ENCODE measurements around the gene TACO1.

The TACO1 gene

DNA sequence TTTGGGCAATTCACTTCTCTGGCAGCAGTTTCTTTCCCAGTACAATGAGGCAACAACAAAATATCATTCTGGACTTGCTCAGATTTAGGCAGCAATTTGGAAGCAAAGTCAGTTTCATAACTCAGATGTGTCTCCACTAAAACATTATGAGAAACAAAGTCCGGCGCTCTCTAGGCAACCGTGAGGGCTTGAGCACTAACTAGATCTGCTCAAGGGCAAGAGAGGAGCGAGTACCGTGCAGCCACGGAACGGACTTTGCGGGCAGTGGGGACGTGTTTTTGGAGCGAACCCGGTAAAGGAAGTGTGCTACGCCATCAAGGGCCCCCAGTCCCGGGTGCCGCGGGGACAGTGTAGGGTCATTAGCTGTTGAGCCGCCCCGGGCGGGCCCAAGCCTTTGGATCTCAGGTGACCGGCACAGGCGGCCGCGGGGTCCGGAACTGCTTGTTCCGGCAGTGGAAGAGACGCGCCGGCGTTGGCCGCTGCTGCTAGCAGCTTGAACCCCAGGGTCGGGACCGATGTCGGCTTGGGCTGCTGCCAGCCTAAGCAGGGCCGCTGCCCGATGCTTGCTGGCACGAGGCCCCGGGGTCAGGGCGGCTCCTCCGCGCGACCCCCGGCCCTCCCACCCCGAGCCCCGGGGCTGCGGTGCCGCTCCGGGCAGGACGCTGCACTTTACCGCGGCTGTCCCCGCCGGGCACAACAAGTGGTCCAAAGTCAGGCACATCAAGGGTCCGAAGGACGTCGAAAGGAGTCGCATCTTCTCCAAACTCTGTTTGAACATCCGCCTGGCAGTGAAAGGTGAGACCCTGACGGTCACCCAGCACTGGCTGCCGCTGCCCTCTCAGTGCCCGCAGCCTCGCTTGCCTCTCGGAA lies at the start of gene TACO1:
Gene TACO1, plus strand, starts transcription at position 327 of the 870 bp plus-strand sequence. Its CDS starts 189 bp downstream, at position 516.
- peak; percentile 15 for DNase-seq

DNA sequence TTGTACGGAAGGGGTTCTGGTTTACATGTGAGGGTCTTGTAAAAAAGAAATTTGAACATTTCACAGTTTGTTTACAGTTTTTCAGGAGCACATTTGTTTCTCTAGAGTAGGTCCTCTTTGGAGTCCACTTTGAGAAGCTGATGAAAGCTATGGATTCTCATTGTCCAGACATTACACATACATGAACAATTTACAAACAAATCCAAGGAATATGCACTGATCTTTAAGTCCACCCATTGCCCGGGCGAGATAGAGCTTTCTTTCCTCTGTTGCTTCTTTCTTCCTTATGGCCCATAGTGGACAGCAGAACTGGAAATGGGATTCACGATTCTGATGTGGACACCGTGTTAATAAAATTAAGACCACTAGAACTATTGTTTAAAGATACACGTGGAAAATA lies 48.5 kb upstream of the TACO1 start:
- DNase-seq = no peak

DNA sequence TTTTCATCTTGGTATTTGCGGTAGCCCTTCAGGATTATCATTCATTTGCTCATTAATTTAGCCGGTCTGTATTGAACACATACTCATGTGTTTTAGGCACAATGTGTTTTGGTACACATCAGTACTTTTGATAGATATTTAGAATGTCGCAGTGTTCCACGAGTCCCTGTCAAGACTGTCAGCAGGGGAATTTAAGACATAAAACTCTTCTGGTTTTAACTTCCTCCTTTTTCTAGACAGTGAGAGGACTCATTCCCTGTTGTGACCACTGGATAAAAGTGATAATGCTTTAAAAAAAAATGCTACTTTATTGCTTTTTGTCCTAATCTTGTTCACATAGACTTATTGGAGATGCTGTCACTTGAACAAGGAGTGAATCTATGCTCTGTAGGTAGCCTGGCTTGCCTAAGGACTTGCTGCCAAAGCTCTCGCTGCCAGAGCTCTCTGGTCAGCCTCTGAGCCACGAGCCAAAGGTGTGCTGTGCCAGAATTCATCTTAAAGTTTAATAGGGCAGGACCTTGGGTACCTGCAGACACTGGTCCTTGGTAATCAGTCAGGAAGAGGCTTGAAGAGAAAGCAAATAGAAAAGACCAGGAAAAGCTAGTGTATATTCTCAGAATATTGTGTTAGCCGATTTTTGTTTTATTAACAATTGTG lies 45.1 kb upstream of the TACO1 start:
- DNase-seq = no peak

DNA sequence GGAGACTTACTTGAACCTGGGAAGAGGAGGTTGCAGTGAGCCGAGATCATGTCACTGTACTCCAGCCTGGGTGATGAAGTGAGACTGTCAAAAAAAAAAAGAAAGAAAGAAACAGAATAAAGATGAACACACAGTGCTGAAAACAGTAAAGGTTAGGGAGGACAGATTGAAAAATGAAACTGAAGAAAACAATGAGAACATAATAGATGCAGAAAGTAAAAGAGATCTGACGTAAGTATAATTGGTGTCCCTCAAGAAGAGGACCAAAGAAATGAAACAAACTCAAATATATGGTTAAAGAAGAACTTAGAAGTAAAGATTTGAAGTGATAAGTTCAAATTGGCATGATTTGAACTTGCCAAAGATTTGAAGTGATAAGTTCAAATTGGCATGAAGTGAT lies 43.3 kb upstream of the TACO1 start:
- no peak for DNase-seq

DNA sequence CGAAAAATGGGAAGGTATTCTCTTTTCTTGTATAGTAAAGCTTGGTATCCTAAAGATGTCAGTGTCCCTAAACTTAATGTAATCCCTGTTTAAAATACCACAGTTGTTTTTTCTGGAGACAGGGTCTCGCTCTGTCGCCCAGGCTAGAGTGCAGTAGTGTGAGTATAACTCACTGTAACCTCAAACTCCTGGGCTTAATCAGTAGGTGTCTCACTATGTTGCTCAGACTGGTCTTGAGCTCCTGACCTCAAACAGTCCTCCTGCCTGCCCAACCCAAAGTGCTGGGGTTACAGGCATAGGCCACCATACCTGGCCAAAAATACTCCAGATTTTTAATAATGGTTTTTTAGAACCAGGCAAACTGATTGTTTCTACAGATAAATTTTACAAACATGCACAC lies 42.3 kb upstream of the TACO1 start:
- DNase-seq = no peak

GRCh38 chr17:63561819-63562218 lies 38.9 kb upstream of the TACO1 start:
- no peak for DNase-seq

GRCh38 chr17:63563339-63563738 lies 37.4 kb upstream of the TACO1 start:
- DNase-seq = no peak

- no peak for DNase-seq
Observed at GRCh38 chr17:63564562-63564961, 36.1 kb upstream of the TACO1 start.

DNA sequence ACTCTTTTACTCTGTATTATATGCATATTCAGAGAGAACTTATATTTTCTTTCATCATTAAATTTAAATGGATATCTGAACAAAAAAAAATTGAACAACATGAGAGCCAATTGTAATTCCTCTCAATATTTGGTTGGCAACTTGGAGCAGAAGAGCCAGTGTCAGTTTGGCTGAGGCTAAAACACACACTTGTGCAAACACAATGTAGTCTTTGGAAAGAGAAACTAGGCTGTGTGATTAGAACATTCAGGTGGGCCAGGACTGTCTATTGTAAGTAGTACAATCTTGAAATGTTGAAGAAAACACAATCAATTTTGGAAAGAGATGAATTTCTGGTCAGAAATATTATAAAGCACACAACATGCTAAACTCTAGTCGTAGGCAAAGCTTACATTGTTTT lies 33.5 kb upstream of the TACO1 start:
- no peak for DNase-seq

GRCh38 chr17:63568563-63568962 lies 32.1 kb upstream of the TACO1 start:
- DNase-seq = no peak

GRCh38 chr17:63571632-63572310 lies 28.9 kb upstream of the TACO1 start:
- no peak for DNase-seq

DNA sequence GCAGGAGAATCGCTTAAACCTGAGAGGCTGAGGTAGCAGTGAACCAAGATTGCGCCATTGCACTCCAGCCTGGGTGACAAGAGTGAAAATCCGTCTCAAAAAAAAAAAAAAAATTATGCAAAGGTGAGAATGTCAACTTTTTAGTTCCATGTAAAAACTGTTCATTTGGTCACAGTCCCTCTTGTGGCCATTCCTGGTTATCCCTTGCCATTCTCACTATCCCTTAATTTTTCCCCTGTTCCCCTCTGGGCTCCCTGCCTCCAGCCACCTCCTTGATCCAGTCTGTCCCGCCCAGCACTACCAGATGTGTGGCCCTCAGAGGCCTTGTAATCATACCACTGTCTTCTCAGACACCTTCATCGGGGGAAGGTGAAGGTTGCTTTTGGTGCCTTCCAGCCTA lies 27.1 kb upstream of the TACO1 start:
- DNase-seq = no peak

DNA sequence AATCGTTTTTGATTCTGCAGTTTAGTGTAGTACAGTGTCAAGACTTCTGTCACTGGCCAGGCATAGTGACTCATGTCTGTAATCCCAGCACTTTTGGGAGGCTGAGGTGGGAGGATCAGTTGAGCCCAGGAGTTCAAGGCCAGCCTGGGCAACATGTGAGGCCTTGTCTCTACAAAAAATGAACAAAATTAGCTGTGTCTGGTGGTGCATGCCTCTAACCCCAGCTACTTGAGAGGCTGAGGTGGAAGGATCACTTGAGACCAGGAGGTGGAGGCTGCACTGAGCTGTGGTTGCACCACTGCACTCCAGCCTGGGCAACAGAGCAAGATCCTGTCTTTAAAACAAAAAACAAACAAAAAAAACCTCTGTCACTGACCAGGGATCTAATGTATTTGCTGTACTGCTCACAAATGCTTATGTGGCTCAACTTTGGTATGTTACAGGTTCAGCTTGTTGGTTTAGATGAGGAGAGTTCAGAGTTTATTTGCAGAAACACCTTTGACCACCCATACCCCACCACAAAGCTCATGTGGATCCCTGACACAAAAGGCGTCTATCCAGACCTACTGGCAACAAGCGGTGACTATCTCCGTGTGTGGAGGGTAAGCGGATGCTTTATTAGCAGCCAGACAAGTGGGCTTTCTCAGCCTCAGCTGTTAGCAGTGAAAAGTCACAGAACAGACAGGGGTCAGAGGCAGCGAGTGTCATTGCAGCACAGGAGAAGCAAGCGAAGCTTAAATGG lies 22.5 kb upstream of the TACO1 start:
- DNase-seq = no peak

DNA sequence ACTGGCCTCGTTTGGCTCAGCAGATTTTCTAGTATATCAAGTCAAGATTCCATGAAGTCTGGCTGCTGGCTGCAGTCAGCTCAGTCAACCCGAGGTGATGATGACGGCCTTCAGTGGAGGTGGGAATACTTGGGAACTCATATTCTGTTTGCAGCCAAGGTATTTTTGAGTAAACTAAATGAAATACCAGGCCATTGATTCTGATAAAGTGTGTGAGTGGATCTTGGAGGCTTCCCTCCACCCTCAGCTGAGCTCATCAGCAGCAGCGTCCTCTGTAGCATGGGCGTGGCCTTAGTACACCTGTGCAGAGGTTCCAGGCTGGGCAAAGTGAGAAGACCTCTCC lies 22.0 kb upstream of the TACO1 start:
- DNase-seq = no peak

DNA sequence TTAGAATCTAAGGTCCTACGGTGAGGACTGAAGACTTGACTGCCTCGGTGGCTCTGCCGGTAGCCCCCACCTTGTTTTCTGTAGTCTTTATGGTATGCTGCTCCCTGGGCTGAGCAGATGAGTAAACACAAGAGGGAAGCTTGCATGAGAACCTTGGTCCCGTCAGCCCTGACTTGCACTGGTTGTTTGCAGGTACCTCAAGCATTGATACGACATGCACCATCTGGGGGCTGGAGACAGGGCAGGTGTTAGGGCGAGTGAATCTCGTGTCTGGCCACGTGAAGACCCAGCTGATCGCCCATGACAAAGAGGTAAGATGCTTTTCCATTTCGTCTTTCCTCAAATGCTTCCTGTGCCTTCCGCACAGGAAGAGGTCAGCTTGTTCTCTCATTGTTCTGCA lies 21.1 kb upstream of the TACO1 start:
- no peak for DNase-seq

GRCh38 chr17:63587770-63588169 lies 12.9 kb upstream of the TACO1 start:
- DNase-seq = no peak

- no peak for DNase-seq
Observed at GRCh38 chr17:63588797-63589196, 11.9 kb upstream of the TACO1 start.

GRCh38 chr17:63589646-63590045 lies 11.0 kb upstream of the TACO1 start:
- no peak for DNase-seq

DNA sequence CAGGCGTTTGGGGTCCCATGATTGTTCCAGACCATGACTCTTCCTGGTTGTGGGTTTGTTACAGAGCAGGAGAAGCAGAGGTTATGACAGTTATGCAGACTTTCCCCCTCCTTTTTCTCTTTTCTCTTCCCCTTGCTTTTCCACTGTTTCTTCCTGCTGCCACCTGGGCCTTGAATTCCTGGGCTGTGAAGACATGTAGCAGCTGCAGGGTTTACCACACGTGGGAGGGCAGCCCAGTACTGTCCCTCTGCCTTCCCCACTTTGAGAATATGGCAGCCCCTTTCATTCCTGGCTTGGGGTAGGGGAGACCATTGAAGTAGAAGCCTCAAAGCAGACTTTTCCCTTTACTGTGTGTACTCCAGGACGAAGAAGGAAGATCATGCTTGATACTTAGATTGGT lies 7.9 kb upstream of the TACO1 start:
- DNase-seq = no peak

GRCh38 chr17:63595132-63595531 lies 5.6 kb upstream of the TACO1 start:
- no peak for DNase-seq

DNA sequence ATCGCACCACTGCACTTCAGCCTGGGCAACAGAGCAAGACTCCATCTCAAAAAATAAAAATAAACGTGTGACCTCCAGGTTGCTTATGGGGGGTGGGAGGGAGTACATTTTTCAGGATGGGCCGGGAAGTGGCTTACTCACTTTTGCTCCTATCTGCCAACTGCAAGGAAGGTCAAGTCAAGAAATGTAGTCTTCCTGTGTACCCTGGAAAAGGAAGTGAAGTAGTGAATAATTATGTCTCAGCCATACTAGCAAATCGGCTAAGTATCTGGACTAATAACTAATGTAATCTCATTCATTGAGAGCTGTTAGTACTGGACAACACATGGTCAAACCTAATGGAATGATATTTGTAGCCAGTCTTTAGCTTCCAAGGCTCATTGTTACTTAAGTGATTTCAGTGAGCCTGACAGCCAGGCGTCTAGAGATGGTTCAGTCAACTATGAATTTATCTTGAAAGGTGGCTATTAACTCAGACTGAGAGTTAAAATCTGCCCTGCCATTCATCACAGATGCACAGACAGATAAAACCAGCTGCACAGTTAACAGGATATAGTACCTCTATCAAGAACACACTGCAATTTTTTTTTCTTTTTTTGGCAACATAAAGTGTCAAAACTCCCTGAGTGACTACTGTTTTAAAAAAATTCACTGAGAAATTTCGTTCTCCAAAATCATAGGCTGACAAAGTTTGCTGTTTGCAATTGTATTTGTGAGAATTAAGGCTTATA lies 3.7 kb upstream of the TACO1 start:
- no peak for DNase-seq

- no peak for DNase-seq
Observed at GRCh38 chr17:63598281-63598680, 2.4 kb upstream of the TACO1 start.

Data from NCI-H1436 treated with DMSO at 0.1 percent for 48 hours (cell line).